GM15510 (cell line): ENCODE data around the gene PTPRT.

Source experiments
- POLR2A ChIP-seq: IDR thresholded peaks from 3 replicates; pipeline ENCODE4 v1.6.1; 2011; ENCODE audit warnings: borderline replicate concordance; ENCODE audit not compliant: insufficient read length; ENCODE audit errors: extremely low read depth

PTPRT gene

GRCh38 chr20:42690842-42691437 is 498.8 kb downstream of the PTPRT start:
- TF ChIP-seq POLR2A, result no peak

GRCh38 chr20:42688576-42688975 is 501.1 kb downstream of the PTPRT start:
- no peak for TF ChIP-seq POLR2A

DNA sequence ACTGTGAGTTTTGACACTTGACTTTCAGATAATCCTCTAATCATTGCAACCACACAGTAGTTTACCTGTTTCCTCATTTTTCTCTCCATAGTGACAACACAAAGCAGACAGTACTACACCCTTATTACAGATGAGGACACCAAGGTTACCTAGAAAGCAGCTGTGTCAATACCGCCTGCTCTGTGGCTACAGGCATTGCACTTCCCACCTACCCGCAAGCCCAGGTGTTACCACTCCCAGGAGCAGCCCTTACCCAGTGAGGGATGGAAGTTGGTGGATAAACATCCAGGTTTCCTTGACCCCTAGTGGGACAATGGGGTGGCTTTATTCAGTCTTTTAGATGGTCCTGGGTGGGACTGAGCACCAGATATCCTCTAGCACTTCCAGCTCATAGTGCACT is 503.6 kb downstream of the PTPRT start:
- TF ChIP-seq POLR2A, result no peak

DNA sequence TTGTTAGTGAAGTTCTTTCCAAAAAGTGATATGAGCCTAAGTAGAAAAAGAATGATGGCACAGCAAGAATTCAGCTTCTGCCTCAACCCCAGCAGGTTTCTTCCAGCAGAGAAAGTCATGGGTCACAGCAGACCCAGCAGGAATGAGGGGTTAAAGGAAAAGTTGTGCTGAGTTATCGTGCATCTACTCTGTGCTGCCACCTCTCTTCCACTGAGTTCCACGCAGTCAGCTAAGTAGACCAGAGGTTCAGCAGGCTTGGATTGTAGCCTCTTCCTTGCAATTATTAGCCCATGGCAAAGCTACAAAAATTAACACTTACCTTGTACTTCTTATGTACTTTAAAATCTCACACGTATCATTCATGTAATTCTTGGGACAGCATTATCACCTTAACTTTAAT is 510.8 kb downstream of the PTPRT start:
- no peak for TF ChIP-seq POLR2A

DNA sequence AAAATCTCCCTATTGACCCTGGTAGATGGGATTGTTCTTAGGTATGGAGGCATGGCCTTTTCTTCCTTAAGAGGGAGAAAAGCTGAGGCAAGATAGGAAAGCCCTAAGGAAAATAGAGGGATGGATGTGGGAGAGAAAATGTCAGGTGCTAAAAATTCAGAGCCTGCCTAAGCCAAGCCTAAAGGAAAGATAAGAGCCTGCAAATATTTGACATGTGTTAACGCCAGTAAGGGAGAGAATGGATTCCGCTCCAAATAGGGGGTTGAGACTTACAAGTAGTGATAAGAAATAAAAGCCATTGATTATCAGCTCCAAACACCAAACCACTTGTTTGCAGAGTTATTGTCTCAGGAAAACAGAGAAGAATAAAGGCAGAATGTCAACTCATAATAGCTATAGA is 533.6 kb downstream of the PTPRT start:
- TF ChIP-seq POLR2A, result no peak

DNA sequence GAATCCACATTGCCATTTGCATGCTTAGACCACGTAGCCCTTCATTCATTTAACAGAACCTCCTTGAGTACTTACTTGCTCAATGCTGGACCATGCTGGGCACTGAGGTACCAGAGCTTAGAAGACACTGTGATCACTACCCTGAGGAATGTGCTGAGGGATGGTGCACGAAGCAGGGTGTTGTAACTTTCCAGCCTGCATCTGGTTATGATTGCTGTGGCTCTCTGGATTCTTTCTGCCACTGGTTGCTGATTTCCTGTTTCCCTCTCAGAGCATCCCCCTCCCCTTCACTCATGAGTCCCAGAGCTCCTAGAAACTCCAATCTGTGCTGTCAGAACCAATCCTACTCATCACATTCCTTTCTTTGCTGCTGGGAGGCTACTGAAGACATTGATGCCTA is 537.4 kb downstream of the PTPRT start:
- no peak for TF ChIP-seq POLR2A

DNA sequence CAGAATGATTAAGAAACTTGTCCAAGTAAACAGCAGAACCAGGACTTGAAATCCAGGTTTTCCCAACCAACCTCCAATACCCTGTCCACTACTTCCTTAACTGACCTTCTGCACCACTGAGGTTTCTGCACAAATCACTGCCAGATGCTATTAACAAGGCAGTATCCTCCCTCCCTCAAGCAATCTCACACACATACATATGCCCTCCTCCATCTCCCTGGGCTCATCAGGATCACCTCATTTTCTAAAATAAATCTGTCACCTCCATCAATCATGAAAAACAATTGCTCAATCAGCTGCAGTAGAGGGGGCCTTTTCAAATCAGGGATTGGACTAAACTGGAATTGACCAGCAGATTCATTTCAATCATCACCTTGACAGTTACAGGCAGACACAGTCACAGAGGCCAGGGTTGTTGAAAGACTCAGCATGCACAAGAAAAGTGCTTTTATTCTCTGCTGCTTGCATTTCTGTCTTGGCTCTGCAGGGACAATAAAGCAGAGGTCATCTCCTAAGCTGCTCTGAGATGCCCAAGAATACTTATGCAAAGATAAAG is 539.4 kb downstream of the PTPRT start:
- no peak for TF ChIP-seq POLR2A

- TF ChIP-seq POLR2A, result no peak
Measured at GRCh38 chr20:42649748-42650147, 540.0 kb downstream of the PTPRT start.

DNA sequence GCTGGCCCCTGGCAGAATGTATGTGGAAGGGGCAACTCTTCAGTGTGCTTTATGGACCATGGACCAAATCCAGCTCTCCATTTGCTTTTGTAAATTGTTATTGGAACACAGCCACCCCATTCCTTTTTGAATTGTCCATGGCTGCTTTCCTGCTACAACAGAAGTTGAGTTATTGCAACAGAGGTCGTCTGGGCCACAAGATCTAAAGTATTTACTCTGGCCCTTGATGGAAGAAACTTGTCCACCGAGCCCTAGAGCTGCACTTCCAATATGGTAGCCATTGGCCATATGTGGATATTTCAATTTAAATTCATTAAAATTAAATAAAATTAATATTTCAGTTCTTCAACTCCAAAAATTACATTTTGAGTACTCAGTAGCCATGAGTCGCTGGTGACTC is 543.5 kb downstream of the PTPRT start:
- TF ChIP-seq POLR2A, result no peak

GRCh38 chr20:42641886-42642285 is 547.8 kb downstream of the PTPRT start:
- TF ChIP-seq POLR2A, result no peak

- no peak for TF ChIP-seq POLR2A
Measured at GRCh38 chr20:42639140-42639539, 550.6 kb downstream of the PTPRT start.

DNA sequence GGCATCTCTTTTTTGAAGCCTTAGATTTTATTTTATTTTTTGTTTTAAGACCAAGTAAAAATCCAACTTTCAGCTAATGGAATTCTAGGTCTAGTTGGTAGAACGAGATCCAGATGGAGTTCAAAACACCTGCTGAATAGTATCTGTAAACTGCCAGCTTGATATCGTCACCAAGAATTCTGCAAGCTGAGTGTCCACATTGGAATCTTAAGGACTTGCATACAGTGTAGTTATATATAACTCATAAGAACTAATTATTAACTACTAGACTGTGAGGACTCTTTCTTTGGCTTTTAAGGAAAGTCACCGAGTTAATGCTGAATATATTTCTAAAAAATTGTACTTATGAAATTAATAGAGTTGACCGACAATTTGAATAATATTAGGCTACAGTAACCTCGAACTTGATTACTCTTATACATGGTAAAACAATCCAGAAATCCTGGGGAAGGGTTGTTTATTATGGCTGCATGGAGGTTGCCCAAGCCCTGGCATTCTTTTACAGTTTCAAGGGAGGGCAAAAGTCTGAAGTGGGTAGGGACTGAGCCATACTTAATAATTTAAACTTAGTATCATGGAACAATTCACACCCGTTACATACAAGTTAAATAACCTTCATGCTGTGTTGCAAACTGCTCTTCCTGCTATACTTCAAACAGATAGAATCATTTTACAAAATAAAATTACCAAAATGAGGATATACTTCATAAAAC is 553.9 kb downstream of the PTPRT start:
- no peak for TF ChIP-seq POLR2A

DNA sequence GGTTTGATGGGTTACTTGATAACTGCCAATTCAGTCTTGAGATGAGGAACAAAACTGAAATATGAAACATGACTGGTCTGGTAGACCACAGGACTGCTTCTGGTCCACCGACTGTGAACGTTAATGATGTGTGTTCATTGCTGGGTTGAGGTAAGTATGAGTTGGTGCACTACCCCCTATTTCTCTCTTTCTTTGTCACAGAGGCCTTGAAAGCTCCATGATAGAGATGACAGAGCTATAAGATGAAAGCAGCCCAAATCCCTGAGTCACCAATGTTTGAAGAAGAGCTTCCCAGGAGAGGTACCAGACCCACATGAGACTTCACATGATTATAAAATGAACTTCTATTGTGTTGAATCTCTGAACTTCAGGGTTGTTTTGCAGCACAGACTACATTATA is 555.5 kb downstream of the PTPRT start:
- no peak for TF ChIP-seq POLR2A

GRCh38 chr20:42628683-42629082 is 561.0 kb downstream of the PTPRT start:
- no peak for TF ChIP-seq POLR2A

- TF ChIP-seq POLR2A, result no peak
Measured at GRCh38 chr20:42613076-42613475, 576.6 kb downstream of the PTPRT start.
